ENCODE data around the gene PRKAG2.
A peak's percentile ranks its signal among the peaks of the same experiment; 100 is the strongest.
"Not testable (repeated sequence)": the region's sequence is repeated elsewhere in the genome, so short reads cannot be mapped to it uniquely, and the experiment has no call there.

Gene PRKAG2

DNA sequence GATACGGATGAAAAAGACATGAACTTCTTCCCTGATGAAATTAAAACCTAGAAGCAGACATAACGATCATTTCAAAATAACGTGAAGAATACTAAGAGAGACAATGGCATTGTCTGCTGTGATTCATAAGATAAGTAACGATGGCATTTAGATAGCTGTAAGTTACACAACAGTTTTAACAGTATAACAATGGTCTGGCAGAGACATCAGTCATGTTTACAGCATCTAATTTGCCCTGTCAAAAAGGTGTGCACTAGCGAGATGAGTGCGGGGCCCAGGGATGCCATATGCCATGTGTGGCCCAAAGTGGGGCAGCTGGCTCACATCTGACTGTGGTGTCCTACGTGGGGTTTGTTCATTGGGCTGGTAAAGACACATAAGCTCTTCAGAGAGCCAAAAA lies 301.5 kb downstream of the PRKAG2 start:
- TF ChIP-seq POLR2A (IDR thresholded peaks at IDR 0.05; ENCODE audit: low read length) = no peak
- TF ChIP-seq GATA1 (IDR thresholded peaks at IDR 0.05; ENCODE audit: low read depth, low read length) = no peak
- no peak for DNase-seq

DNA sequence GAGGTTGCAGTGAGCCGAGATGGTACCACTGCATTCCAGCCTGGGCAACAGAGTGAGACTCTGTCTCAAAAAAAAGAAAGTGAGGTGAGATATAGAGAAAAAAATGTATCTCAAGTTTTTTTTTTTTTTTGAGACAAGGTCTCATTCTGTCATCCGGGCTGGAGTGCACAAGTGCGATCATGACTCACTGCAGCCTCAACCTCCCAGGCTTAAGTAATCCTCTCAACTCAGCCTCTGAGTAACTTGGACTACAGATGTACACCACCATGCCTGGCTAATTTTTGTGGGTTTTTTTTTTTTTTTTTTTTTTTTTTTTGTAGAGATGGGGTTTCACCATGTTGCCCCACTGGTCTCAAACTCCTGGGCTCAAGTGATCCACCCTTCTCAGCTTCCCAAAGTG lies 303.9 kb downstream of the PRKAG2 start:
- not testable (repeated sequence) for DNase-seq

DNA sequence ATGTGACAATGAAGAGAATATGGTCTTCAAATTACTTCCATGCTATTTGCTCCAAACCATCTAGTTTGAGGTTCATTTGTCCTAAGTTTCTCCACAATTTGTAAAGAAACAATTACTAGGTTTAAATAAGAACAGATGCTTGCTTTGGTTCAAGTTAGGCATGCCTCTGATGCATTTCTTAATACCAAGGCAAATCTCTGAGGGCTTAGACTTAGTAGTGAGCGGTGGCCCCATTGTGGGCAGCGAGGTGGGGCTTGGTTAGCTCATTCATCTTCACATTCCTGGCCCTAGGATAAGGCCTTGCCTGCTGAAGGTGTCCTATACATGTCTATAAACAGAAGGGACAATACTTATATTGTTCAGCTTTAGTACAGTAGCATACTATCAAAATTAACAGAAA lies 304.8 kb downstream of the PRKAG2 start:
- TF ChIP-seq GATA1 (IDR thresholded peaks at IDR 0.05; ENCODE audit: low read depth, low read length) = no peak
- TF ChIP-seq POLR2A (IDR thresholded peaks at IDR 0.05; ENCODE audit: low read length) = no peak
- DNase-seq = no peak

DNA sequence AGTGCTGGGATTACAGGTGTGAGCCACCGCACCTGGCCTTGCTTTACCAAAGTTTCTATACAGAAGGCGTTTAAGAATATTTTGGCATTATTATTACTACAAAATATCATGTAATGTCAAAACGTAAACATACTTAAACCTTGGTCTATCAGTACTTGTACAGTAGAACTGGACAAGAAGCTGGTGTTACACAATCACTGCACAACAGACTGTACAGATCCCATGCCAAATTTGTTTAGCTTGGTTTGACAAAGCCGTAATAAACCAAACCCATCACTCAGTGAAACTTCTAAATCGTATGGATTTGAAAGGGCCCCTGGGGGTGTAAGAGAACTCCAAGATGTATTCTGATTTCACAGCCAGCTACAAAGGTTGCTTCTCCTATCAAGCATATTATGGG lies 305.4 kb downstream of the PRKAG2 start:
- no peak for TF ChIP-seq GATA1 (IDR thresholded peaks at IDR 0.05; ENCODE audit: low read depth, low read length)
- no peak for TF ChIP-seq POLR2A (IDR thresholded peaks at IDR 0.05; ENCODE audit: low read length)
- DNase-seq = no peak

DNA sequence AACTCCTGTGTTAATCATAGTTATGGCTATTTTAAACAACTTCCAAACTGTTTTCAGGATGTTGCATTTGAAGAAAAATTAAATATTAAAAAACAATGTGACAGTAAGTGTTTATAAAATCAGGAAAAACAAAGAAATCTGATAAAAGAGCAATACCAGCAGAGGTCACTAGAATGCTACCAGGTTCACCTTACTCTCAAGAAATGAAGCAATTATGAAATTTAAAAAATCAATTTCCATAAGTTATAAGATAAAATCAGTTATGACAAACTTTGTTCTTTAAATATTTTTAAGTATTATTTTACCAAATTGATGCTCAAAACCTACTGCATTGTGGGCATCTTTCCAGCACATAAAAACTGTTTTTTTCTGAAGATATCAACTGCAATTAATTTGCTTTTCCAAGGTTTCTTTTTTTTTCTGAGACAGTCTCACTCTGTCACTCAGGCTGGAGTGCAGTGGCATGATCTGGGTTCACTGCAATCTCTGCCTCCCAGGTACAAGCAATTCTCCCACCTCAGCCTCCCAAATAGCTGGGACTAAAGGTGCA lies 306.5 kb downstream of the PRKAG2 start:
- peak in 1 of 2 experiments; percentile 14 for DNase-seq
- TF ChIP-seq GATA1 (IDR thresholded peaks at IDR 0.05; ENCODE audit: low read depth, low read length) = no peak

DNA sequence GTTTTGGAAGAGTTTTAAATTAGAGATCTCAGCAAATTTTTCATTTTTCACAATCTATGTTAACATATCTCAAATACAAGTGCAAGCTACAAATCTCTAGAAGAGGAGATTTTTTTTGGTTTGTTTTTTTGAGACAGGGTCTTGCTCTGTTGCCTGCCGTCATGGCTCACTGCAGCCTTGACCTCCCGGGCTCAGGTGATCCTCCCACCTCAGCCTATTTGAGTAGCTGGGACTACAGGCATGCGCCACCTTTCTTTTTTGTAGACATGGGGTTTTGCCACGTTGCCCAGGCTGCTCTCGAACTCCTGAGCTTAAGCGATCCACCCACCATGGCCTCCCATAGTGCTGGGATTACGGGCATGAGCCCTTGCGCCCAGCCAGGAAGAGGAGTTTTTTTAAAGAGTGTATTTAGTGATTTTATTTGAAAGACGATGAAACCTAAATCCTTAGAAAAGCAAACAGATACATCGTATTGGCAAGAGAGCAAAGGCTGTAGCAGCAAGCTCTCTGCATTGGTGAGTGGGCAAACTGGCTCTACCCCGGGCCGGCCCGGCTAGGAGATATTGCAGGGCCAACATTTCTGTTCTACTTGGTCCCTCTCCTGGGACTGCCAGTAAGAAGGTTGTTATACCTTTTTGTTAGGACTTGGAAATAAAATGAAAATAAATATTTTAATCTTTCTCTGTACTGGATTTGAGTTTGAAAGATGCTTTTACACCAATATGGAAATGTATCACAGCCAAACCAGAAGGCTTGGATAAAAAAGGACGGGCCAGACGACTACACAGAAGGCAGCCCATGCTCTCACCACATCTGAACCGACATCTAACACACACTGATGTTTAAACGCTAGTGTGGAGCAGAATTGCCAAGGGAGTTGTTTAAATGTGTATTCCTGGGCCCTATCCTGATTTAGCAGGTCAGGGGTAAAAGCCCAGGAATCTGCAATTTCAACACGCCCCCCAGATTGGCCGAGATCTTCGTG lies 307.7 kb downstream of the PRKAG2 start:
- TF ChIP-seq POLR2A (IDR thresholded peaks at IDR 0.05; ENCODE audit: low read length) (no peak), GATA1 (IDR thresholded peaks at IDR 0.05; ENCODE audit: low read depth, low read length) (no peak)
- no peak for DNase-seq

DNA sequence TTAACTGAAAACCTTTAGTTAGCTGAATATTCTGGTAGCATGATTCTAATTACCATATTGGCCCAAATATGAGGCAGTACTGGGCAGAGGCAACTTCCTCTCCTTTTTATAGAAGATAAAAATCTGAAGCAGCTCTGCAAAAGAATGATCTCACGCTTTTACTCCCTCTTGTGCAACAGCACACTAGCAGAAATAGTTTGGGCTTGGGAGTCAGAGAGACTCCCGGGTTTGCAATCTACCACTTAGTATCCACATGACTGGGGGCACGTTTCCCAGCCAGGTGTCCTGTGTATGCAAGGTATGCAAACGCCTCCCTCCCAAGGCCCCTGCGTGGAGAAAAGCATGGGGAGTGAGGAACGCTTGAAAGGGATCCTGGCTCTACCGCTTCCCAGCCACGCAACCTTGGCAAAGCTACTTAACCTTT lies 310.0 kb downstream of the PRKAG2 start:
- TF ChIP-seq GATA1 (IDR thresholded peaks at IDR 0.05; ENCODE audit: low read depth, low read length) = no peak
- no peak for TF ChIP-seq POLR2A (IDR thresholded peaks at IDR 0.05; ENCODE audit: low read length)
- no peak for DNase-seq

DNA sequence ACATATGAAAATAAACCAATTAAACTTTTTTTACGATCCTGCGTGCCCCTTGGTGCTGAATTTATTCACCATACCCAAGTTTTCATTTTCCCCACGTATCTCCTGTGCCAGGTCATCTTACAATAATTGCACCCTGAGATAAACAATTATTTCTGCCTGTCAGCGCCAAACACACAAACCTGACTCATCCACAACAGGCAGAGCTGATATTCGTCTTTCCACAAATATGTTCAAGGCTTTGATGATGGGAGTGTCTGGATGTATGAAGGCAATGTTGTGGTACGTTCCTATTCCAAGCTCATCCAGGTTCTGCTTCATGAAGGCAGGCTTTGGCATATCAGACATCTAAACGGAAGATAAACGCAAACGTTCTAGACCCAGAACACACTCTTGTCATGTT lies 311.4 kb downstream of the PRKAG2 start:
- TF ChIP-seq POLR2A (IDR thresholded peaks at IDR 0.05; ENCODE audit: low read length) (no peak), GATA1 (IDR thresholded peaks at IDR 0.05; ENCODE audit: low read depth, low read length) (no peak)
- no peak for DNase-seq

DNA sequence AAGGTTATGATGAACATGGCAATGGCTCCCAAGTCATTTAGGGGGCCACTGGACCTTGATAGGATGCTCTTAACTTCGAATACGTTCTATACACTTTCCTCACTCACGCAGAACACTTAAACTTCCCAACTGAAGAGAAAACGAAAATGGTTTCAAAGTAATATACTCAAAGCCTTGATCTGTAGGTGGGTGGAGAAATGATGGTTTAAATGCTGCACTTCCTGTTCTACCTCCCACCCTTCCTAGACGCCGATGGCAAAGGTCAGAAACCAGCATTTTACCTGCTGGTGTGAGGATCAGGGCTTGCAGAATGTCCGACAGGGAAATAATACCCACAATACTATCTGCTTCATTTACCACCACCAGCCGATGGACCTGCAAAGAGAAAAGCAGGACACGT lies 316.7 kb downstream of the PRKAG2 start:
- no peak for DNase-seq
- TF ChIP-seq GATA1 (IDR thresholded peaks at IDR 0.05; ENCODE audit: low read depth, low read length) = no peak
- TF ChIP-seq POLR2A (IDR thresholded peaks at IDR 0.05; ENCODE audit: low read length) = no peak

DNA sequence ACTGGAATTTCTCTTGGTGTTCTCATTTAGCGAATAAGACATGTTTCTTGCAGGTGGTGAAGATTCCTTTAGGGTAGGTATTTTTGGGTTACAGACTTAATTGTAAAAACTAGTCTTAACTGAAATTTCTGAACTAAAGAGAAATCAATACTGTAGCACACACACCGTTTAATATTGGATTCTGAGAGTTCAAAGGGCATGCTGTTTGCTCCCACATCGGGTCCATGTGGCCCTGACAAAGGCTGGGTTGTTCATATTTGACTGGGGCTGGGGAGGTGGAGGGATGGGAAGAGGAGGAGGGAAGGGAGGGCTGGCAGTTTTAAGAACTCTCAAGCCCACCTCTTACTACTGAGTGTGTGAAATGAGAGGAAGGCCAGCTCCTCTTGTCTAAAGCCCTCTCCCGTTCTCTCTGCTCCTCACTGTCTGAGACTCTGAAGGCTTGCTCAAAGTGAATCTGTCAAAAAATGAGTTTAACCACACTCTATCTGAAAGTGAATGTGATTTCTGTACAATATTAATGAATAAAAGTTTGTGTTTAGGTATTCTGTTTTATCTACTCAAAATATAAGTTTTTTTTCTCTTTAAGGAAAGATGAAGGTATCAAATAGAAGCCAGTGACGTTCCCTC lies 317.2 kb downstream of the PRKAG2 start:
- TF ChIP-seq GATA1 (IDR thresholded peaks at IDR 0.05; ENCODE audit: low read depth, low read length) = no peak
- TF ChIP-seq POLR2A (IDR thresholded peaks at IDR 0.05; ENCODE audit: low read length) = no peak

DNA sequence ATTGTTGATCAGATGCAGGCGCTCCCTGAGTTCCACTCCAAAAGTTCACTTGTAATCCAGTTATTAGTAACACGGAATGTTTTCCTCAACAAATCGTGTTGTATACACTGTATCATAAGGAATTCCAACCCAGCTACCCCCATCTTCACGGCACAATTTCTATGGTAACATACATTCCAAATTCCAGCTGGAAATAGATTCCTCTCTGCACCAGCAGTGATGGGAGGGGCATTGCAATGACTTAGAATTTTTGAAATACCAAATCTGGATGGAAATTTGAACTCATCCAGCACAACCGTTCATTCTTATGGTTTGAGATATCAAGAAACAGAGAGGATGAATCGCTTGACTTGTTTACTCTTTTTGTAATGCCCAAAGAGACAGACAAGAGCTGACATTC lies 318.3 kb downstream of the PRKAG2 start:
- DNase-seq = no peak
- TF ChIP-seq GATA1 (IDR thresholded peaks at IDR 0.05; ENCODE audit: low read depth, low read length) (no peak), POLR2A (IDR thresholded peaks at IDR 0.05; ENCODE audit: low read length) (no peak)

More for the DNA sequence above, 317.2 kb downstream of the PRKAG2 start:
- no peak for DNase-seq

DNA sequence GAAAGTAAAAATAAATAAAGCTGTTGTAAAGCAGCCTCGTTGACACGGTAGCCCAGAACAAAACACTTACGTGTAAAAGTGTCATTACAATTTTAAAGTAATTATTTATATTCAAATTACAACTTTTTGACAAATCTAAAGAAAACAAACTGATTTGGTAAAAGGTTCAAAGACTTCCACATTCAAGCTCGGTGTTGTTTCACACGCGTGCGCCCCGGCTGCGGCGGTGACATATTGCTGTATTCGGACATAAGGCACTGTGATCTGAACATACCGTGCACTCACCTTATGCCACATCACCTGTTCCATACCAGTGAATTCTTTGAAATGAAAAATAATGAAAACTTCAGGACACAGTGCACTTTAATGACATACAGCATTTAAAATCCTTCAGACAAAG lies 320.3 kb downstream of the PRKAG2 start:
- no peak for DNase-seq
- TF ChIP-seq POLR2A (IDR thresholded peaks at IDR 0.05; ENCODE audit: low read length) (no peak), GATA1 (IDR thresholded peaks at IDR 0.05; ENCODE audit: low read depth, low read length) (no peak)

DNA sequence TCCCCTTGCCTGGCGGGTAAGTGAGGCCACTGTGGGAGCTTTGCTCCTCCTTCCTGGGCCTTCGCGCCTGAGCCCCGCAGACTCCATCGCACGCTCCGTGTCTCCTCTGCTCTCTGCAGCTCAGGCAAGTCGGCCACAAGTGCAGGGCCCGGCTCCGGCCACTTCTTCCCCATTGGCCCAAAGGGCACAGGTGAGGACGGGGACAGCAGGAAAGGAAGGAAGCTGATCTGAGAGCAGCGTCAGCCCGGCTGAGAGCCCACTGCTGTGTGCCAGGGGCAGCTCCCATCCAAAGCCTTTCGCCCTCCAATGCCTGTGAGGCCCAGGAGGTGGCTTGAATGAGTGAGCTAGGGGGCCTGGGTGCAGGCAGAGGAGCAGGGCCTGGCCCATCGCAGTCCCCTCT lies 323.6 kb downstream of the PRKAG2 start:
- DNase-seq = no peak
- TF ChIP-seq GATA1 (IDR thresholded peaks at IDR 0.05; ENCODE audit: low read depth, low read length) (no peak), POLR2A (IDR thresholded peaks at IDR 0.05; ENCODE audit: low read length) (no peak)

DNA sequence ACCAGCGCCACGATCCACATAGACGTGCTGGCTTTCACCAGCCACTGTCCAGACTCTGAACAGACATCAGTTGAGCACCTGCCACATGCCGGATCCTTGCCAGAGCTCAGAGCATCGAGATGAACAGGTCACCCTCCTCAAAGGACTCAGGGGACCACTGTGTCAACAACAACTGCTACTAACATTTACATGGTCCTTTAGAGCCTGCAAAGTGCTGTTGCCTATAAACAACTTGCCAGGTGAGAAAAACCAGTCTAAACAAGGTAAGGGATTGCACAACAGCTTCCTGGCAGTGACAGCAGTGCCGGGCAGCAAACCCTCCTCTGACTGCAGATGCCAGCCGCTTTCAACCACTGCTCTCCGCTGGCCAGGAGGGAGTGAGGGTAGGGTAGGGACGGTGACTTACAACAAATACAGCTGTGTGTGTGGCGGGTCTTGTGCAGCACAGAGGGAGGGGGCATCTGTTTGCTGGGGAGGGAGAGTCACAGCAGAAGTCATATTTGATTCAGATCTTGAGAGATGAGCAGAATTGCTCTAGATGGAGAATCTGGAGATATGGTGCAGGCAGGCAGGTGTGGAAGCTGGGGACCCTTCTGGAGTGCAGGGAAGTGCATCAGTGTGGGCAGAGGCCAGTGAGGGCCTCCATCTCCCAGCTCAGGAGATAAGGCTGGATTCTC lies 324.4 kb downstream of the PRKAG2 start:
- no peak for DNase-seq

More for the DNA sequence above, 324.4 kb downstream of the PRKAG2 start:
- TF ChIP-seq POLR2A (IDR thresholded peaks at IDR 0.05; ENCODE audit: low read length) = no peak
- no peak for TF ChIP-seq GATA1 (IDR thresholded peaks at IDR 0.05; ENCODE audit: low read depth, low read length)
